WTC11 (cell line): ENCODE data around the gene CALCA.

Source experiments
- ATF6 ChIP-seq: sonication (generic); formaldehyde crosslinking; IDR thresholded peaks from 2 replicates; pipeline ENCODE4 v1.8.1; 2023; ENCODE audit warnings: mild to moderate bottlenecking, missing genetic modification reagents
- CTCF ChIP-seq: fragments of 200-600 bp; IDR thresholded peaks from 2 replicates; pipeline ENCODE4 v1.8.0; 2022; ENCODE audit warnings: antibody characterized with exemption
- E2F4 ChIP-seq: sonication (generic); formaldehyde crosslinking; IDR thresholded peaks from 2 replicates; pipeline ENCODE4 v1.8.1; 2022; ENCODE audit warnings: low read depth, mild to moderate bottlenecking, moderate library complexity, missing genetic modification reagents, borderline replicate concordance
- IRF1 ChIP-seq: sonication (generic); formaldehyde crosslinking; IDR thresholded peaks from 2 replicates; pipeline ENCODE4 v1.8.0; 2023; ENCODE audit warnings: missing genetic modification reagents
- NFYB ChIP-seq: sonication (generic); formaldehyde crosslinking; conservative IDR thresholded peaks from 2 replicates; pipeline ENCODE4 v1.8.0; 2022; ENCODE audit warnings: low read depth, missing genetic modification reagents
- OVOL2 ChIP-seq: fragments of 250-450 bp; sonication (Bioruptor Pico); IDR thresholded peaks from 2 replicates; pipeline ENCODE4 v1.9.0; 2021; ENCODE audit warnings: mild to moderate bottlenecking, borderline replicate concordance
- STAT6 ChIP-seq: sonication (generic); formaldehyde crosslinking; conservative IDR thresholded peaks from 2 replicates; pipeline ENCODE4 v1.8.1; 2023; ENCODE audit warnings: mild to moderate bottlenecking, low read depth, missing genetic modification reagents, moderate library complexity
- TP53 ChIP-seq: sonication (generic); formaldehyde crosslinking; IDR thresholded peaks from 2 replicates; pipeline ENCODE4 v1.8.1; 2023; ENCODE audit warnings: mild to moderate bottlenecking, missing genetic modification reagents
- USF1 ChIP-seq: sonication (generic); formaldehyde crosslinking; IDR thresholded peaks from 2 replicates; pipeline ENCODE4 v1.8.0; 2022; ENCODE audit warnings: mild to moderate bottlenecking, missing genetic modification reagents
- USF2 ChIP-seq: sonication (generic); formaldehyde crosslinking; IDR thresholded peaks from 2 replicates; pipeline ENCODE4 v1.8.1; 2023; ENCODE audit warnings: mild to moderate bottlenecking, missing genetic modification reagents, moderate library complexity
- ZBTB21 ChIP-seq: sonication (generic); formaldehyde crosslinking; IDR thresholded peaks from 2 replicates; pipeline ENCODE4 v1.8.1; 2023; ENCODE audit warnings: mild to moderate bottlenecking, missing genetic modification reagents, borderline replicate concordance
- ZBTB43 ChIP-seq: sonication (generic); formaldehyde crosslinking; IDR thresholded peaks from 2 replicates; pipeline ENCODE4 v1.8.1; 2023; ENCODE audit warnings: mild to moderate bottlenecking, missing genetic modification reagents

GRCh38 chr11:14956111-14956510 lies 16.0 kb downstream of the CALCA start:
- TF ChIP-seq CTCF = no peak
- TF ChIP-seq NFYB (CRISPR knock-in tag) = no peak
- TF ChIP-seq ZBTB43 (CRISPR knock-in tag) = no peak
- no peak for TF ChIP-seq USF1
- no peak for TF ChIP-seq STAT6
- no peak for TF ChIP-seq USF2 (CRISPR knock-in tag)
- TF ChIP-seq IRF1 = no peak
- TF ChIP-seq ZBTB21 (CRISPR knock-in tag) = no peak
- TF ChIP-seq OVOL2 (CRISPR knock-in tag) = no peak
- no peak for TF ChIP-seq TP53 (CRISPR knock-in tag)
- TF ChIP-seq E2F4 = no peak
- TF ChIP-seq ATF6 = no peak
